Lower lobe of right lung (tissue), 2 donors: ENCODE results near the gene AGPAT3. TPM values are rescaled to one million over a fixed set of nuclear protein-coding genes. Genes with fewer than 3 reads are reported as not detected.

Source experiments
- ATAC-seq, 2 donors: fragments of 200-7000 bp; cut with Tn5 transposase; one replicate each; pipeline ENCODE4 v1.9.1; 2020 to 2022; ENCODE audit warnings: mild to moderate bottlenecking in 2 of 2, moderate library complexity in 2 of 2
- DNase-seq: peaks from one replicate; pipeline ENCODE4 v3.0.0-alpha.2; 2020
- H3K27ac ChIP-seq: fragments of 200-600 bp; one replicate; pipeline ENCODE4 v1.8.0; 2022
- H3K27me3 ChIP-seq: fragments of 200-600 bp; one replicate; pipeline ENCODE4 v1.8.0; 2022; ENCODE audit warnings: low read depth
- H3K36me3 ChIP-seq: fragments of 200-600 bp; one replicate; pipeline ENCODE4 v1.8.0; 2022; ENCODE audit warnings: mild to moderate bottlenecking
- H3K4me1 ChIP-seq: fragments of 200-600 bp; one replicate; pipeline ENCODE4 v1.8.0; 2022
- H3K4me3 ChIP-seq: fragments of 200-600 bp; one replicate; pipeline ENCODE4 v1.8.0; 2022; ENCODE audit warnings: mild to moderate bottlenecking
- H3K9me3 ChIP-seq: fragments of 200-600 bp; one replicate; pipeline ENCODE4 v1.8.0; 2022
- intact Hi-C: fragments of 100-400 bp; cut with DNase I; formaldehyde crosslinking; loops from one replicate; pipeline ENCODE4 v1.11.0; 2022
- total RNA-seq: library from RNA; stranded (reverse); fragmentation: NEBNext Ultra II Directional; extraction: Animal tissue kit (Norgen Biotek cat#: 25700); gene quantifications from one replicate; pipeline ENCODE4 v1.2.1, GENCODE V29; 2021
- TF ChIP-seq, protein P1 (sequence below): fragments of 200-600 bp; IDR thresholded peaks from one replicate; pipeline ENCODE4 v1.8.0; 2022; ENCODE audit warnings: antibody characterized with exemption, mild to moderate bottlenecking
- donor health status: DM: no; HTN: yes; CAD: no; lungs with severe emphysema.

The AGPAT3 gene
- total RNA-seq, 1 donor from 2014 or later = 83.3 TPM

DNA sequence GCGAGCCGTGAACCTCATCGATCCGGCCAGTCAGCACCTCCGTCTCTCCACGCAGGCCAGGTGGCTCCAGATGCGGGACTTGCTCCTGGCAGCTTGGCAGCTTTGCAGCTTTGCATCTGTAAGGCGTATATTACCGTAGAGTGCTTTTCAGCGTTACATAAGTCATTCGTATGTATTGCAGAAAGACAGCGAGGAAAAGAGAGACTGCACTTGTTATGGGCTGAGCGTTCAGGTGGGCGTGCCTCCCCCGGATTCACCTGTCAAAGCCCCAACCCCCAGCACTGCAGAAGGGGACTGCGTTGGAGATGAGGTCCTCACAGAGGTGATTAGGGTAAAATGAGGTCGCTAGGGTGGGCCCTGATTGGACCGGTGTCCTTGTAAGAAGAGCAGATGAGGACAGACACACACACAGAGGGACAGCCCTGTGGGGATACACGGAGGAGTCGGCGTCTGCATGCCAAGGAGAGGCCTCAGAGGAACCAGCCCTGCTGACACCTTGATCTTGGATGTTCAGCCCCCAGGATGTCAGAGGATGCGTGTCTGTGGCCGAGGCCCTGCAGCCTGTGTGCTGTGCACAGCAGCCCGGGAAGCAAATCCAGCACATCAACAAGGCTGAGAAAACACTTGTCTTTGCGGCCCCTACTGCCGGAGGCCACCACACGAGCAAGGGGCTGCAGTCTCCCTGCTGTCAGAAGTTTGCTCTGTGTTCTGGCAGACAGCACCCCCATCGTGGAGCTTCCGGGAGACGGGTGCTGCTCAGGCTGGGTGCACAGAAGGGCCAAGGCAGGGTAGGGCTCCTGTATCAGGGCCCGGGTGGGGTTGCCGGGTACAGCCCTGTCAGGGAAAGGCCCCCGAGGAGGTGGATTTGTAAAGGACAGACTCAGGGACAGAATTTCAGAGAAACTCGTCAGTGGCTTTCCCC lies 10.9 kb upstream of the AGPAT3 start:
- DNase-seq = no peak
- Histone ChIP-seq H3K27ac (no peak overlapping the region), H3K27me3 (no peaks in the 10 kb centered on the region), H3K36me3 (no peaks in the 10 kb centered on the region), H3K9me3 (no peaks in the 10 kb centered on the region), H3K4me3 (no peak overlapping the region), H3K4me1 (peaks cover 10% of the 10 kb centered on the region)
- intact Hi-C loops = no loop called here
- peak in 1 of 2 donors; percentile 5 for ATAC-seq
- TF ChIP-seq, protein P1, sequence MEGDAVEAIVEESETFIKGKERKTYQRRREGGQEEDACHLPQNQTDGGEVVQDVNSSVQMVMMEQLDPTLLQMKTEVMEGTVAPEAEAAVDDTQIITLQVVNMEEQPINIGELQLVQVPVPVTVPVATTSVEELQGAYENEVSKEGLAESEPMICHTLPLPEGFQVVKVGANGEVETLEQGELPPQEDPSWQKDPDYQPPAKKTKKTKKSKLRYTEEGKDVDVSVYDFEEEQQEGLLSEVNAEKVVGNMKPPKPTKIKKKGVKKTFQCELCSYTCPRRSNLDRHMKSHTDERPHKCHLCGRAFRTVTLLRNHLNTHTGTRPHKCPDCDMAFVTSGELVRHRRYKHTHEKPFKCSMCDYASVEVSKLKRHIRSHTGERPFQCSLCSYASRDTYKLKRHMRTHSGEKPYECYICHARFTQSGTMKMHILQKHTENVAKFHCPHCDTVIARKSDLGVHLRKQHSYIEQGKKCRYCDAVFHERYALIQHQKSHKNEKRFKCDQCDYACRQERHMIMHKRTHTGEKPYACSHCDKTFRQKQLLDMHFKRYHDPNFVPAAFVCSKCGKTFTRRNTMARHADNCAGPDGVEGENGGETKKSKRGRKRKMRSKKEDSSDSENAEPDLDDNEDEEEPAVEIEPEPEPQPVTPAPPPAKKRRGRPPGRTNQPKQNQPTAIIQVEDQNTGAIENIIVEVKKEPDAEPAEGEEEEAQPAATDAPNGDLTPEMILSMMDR = no peak

DNA sequence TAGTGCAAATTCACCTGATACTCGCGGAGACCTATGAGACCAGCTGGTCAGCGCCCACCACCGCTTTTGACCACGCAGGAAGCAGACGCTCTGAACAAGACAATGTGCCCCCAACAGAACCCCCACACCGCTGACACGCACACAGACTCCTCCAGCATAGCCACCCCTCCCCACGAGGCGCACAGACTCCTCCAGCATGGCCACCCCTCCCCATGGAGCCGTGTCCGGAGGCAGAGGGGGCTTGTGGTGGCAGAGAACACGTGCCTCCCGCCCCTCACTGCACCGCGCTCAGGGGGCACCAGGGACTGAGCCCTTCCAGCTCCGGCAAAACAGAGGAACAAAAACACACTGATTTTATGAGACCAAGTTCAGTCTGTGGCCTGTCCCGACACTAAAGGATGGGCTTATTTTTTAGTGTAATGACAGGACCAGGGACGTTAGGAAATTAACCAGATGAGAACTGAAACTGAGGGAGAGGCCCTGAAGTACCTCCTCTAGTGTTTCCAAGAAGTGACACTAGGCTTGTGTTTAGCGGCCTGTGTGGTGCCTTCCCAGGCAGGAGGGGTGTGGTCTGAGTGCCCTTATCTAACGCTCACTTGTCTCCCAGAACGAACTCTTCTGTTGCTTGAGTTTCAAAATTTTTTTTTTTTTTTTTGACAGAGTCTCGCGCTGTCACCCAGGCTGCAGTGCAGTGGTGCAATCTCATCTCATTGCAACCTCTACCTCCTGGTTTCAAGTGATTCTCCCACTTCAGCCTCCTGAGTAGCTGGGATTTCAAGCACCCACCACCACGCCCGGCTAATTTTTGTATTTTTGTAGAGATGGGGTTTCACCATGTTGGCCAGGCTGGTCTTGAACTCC lies 10.0 kb upstream of the AGPAT3 start:
- Histone ChIP-seq H3K27me3 (no peaks in the 10 kb centered on the region), H3K27ac (no peak overlapping the region), H3K36me3 (no peaks in the 10 kb centered on the region), H3K9me3 (no peaks in the 10 kb centered on the region), H3K4me3 (no peak overlapping the region), H3K4me1 (peaks cover 3% of the 10 kb centered on the region)
- ATAC-seq (peak; percentile 81 to 92), DNase-seq (peak; percentile 69)
- intact Hi-C loops = no loop called here
- TF ChIP-seq, protein P1 = no peak

DNA sequence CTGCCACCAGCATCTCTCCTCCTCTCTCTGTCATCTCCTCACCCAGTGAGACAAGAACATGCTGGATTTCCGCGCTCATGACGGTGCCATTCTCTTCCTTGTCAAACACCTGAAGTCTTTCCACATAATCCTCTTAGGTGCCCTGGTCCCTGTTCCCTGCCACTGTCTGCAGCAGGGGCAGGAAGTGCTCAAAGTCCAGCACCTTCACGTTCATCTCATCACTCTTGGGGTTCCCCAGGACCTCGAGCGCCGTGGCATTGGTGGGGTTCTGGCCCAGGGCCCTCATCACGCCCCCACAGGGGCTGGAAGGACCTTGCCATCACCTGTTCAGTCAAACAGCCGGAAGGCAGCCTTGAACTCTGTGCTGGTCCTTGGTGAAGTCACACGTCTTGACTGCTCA lies 9.1 kb upstream of the AGPAT3 start:
- no peaks in the 10 kb centered on the region for H3K27me3 ChIP-seq
- no peak overlapping the region for H3K4me3 ChIP-seq
- DNase-seq = no peak
- ATAC-seq = no peak
- no peaks in the 10 kb centered on the region for H3K4me1 ChIP-seq
- H3K27ac ChIP-seq = no peak overlapping the region
- no peaks in the 10 kb centered on the region for H3K36me3 ChIP-seq
- TF ChIP-seq, protein P1 = no peak
- intact Hi-C loops = no loop called here
- no peaks in the 10 kb centered on the region for H3K9me3 ChIP-seq

DNA sequence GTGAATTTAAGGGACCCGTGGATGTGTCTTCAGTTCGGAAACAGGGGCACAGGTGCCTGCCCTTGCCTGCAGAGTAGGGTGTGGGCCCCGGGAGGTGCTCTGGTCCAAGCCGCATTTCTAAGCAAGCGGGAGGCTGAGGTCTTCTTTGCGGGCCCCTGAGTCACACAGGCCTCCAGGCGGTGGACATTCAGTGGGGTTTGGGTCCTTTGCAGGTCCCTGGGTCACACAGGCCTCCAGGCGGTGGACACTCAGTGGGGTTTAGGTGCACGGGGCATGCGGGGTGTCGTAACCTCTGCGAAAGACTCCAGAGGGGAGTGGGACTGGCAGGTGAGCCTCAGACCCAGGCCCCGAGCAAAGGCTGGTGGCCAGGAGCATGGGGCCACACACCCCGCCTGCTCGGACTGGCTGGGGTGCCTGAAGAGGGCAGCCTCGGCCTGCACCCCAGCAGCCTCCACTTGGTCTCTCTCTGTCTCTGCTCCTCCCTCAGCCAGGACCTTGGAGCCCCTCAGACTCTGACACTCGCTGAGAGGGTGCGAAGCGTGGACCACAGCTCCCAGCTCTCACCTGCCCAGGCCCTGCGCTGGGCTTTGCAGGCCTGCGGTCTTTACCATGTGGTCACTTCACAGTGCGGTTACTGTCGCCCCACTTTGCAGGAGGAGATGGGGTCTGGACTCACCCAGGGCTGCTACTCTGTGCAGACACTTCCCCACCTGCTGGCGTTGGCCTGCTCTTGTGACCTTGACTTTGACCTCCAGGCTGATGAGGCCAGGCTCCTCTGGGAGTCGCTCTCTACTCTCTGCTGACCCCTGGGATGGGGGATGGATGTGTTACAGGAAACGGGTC lies 6.0 kb upstream of the AGPAT3 start:
- ATAC-seq (no peak), DNase-seq (no peak)
- Histone ChIP-seq H3K9me3 (no peaks in the 10 kb centered on the region), H3K4me1 (peaks cover 7% of the 10 kb centered on the region), H3K27me3 (no peaks in the 10 kb centered on the region), H3K27ac (no peak overlapping the region), H3K36me3 (no peaks in the 10 kb centered on the region), H3K4me3 (no peak overlapping the region)
- TF ChIP-seq, protein P1 = no peak
- intact Hi-C loops = no loop called here

DNA sequence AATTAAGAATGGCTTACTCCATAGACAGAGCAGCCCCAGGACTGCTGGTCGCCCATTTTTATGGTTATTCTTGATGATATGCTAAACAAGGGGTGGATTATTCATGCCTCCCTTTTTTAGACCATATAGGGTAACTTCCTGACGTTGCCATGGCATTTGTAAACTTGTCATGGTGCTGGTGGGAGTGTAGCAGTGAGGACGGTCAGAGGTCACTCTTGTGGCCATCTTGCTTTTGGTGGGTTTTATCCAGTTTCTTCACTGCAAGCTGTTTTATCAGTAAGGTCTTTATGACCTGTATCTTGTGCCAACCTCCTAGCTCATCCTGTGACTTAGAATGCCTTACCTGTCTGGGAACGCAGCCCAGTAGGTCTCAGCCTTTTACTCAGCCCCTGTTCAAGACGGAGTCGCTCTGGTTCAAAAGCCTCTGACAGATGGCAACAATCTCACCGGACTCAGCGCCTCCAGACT lies 5.2 kb upstream of the AGPAT3 start:
- intact Hi-C loops = no loop called here

More for the DNA sequence above, 5.2 kb upstream of the AGPAT3 start:
- H3K9me3 ChIP-seq = no peaks in the 10 kb centered on the region
- no peak overlapping the region for H3K4me3 ChIP-seq
- no peak for DNase-seq
- H3K36me3 ChIP-seq = no peaks in the 10 kb centered on the region
- ATAC-seq = no peak
- H3K27me3 ChIP-seq = no peaks in the 10 kb centered on the region
- H3K4me1 ChIP-seq = peaks cover 10% of the 10 kb centered on the region
- TF ChIP-seq, protein P1 = no peak
- H3K27ac ChIP-seq = no peak overlapping the region
